ENCODE measurements around the gene SNAP25. TPM values are rescaled to one million over a fixed set of nuclear protein-coding genes. Genes with fewer than 3 reads are reported as not detected.

The SNAP25 gene
- total RNA-seq, 1 donor = 8.6 TPM

DNA sequence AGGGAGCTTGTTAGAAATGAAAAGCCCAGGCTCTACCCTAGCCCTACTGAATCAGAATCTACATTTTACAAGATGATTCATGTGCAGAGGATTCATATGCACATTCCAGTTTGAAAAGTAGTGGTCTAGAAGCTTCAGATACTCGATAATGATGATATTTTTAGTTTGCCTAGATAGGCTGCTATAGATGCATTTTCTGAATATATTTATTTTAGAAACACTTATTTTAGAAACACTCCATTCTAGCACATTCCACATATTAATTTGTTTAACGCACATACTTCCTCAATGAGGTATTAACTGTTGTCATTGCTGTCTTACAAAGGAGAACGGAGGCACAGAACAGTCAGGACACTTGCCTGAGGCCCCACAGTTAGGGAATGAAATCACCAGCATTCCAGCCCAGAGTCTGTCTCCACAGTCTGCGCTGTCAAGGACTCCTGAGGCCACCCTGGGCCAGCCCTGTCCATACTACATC lies 64.4 kb downstream of the SNAP25 start:
- H3K4me3 ChIP-seq (ENCODE audit: low read depth, low read length) = no peak overlapping the region
- no peak for TF ChIP-seq CTCF (IDR thresholded peaks at IDR 0.05; ENCODE audit: insufficient read depth, low read depth, low read length)
- DNase-seq (ENCODE audit: low read depth) = peak; percentile 14

DNA sequence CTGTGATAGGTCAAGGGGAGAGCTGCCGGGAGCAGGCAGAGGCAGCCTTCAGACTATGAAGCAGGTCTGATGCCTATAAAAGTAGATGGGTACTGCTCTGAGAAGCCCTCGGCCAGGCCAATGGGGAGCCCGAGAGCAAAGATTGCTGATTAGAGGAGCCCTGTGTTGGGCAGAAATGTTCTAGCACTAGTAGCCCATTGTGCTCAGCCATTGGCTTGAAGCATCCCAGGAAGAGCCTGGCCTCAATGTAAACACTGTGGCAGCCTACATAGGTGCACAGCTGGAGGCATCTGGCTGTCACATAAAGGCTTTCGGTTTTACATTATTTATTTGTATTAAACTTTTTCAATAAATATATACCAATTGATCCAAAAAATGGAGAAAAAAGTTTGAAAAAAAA lies 67.7 kb downstream of the SNAP25 start:
- no peak overlapping the region for H3K4me3 ChIP-seq (ENCODE audit: low read depth, low read length)
- no peak for DNase-seq (ENCODE audit: low read depth)
- no peak for TF ChIP-seq CTCF (IDR thresholded peaks at IDR 0.05; ENCODE audit: insufficient read depth, low read depth, low read length)

DNA sequence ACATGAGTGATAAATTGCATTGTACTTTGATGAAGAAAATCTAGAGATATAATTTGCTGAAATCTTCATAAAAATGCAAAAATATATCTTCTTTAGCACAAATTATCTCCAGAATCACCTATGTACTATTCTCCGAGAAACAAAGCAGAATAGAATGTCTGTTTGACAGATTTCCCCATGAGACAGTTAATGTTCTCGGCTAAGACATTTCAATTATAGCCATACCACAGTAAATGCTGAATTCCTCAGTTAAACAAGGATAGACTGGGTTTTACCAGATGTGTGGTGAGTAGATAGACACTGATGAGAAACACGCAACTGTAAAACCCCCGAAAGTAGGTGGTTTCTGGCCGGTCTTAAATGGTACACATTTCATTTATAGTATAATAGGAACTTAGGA lies 69.8 kb downstream of the SNAP25 start:
- no peak for DNase-seq (ENCODE audit: low read depth)

GRCh38 chr20:10288954-10289646 lies 70.5 kb downstream of the SNAP25 start:
- H3K4me3 ChIP-seq (ENCODE audit: low read depth, low read length) = no peak overlapping the region
- TF ChIP-seq CTCF (IDR thresholded peaks at IDR 0.05; ENCODE audit: insufficient read depth, low read depth, low read length) = no peak
- DNase-seq (ENCODE audit: low read depth) = no peak

More for the DNA sequence above, 69.8 kb downstream of the SNAP25 start:
- no peak overlapping the region for H3K4me3 ChIP-seq (ENCODE audit: low read depth, low read length)
- TF ChIP-seq CTCF (IDR thresholded peaks at IDR 0.05; ENCODE audit: insufficient read depth, low read depth, low read length) = no peak

DNA sequence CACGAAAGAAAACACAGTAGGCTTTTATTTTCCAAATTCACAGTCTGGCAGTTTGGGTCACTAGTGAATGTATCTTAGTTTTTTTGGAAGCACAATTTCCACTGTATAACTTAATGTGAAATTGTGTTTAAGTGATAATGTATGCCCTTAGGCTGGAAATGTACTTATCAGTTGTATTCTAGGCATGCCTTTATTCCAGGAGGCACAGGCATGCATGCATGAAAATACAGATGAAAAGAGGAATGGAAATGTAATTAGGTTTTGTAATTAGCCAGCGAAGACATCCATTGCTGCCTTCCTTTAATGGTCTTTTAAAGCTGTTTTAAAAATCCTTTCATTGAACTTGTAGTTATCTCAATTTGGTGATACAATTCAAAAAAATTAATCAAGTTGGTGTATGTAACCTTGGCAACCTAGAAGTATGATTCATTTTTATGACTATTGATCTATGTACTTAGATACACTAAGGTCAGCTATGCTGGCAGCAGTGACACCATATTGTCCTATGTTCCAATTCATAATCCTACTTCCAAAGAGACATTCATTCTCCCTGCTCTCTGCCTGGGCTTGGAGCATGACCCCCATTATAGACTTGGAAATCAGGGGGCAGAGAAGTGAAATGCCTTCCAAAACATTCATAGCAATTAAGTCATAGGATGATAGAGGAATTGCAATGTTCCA lies 73.1 kb downstream of the SNAP25 start:
- no peak for DNase-seq (ENCODE audit: low read depth)
- H3K4me3 ChIP-seq (ENCODE audit: low read depth, low read length) = no peak overlapping the region
- no peak for TF ChIP-seq CTCF (IDR thresholded peaks at IDR 0.05; ENCODE audit: insufficient read depth, low read depth, low read length)

- TF ChIP-seq CTCF (IDR thresholded peaks at IDR 0.05; ENCODE audit: insufficient read depth, low read depth, low read length) = no peak
- DNase-seq (ENCODE audit: low read depth) = no peak
These were observed 78.6 kb downstream of the SNAP25 start for GRCh38 chr20:10297223-10297622.

More at GRCh38 chr20:10297223-10297622, 78.6 kb downstream of the SNAP25 start:
- H3K4me3 ChIP-seq (ENCODE audit: low read depth, low read length) = no peak overlapping the region
